Fibroblast of pulmonary artery (primary cell): ENCODE results near the gene RASAL1.

Source experiments
- DNase-seq: peaks from one replicate; pipeline ENCODE4 v3.0.0-alpha.2; 2010; ENCODE audit warnings: low read depth
- H3K4me3 ChIP-seq: replicated peaks from 2 replicates; pipeline ENCODE4 v1.5.1; 2011; ENCODE audit warnings: low read depth, mild to moderate bottlenecking, control low read depth, low read length, moderate library complexity
- TF ChIP-seq, protein P1 (sequence below): IDR thresholded peaks from 2 replicates; pipeline ENCODE4 v1.5.1; 2011; ENCODE audit warnings: mild to moderate bottlenecking, control low read depth, low read length, inconsistent platforms; ENCODE audit errors: missing control alignments

The RASAL1 gene

DNA sequence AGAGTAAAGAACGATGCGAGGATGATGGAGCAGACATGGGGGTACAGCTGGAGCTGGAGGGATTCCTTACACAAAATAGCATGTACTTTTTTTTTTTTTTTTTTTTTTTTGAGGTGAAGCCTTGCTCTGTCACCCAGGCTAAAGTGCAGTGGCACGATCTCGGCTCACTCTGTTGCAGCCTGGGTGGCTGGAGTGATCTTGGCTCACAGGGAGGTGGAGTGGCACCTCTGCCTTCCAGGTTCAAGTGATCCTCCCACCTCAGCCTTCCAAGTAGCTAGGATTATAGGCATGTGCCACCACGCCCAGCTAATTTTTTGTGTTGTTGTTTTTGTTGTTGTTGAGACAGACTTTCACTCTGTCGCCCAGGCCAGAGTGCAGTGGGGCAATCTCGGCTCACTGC, 5.1 kb upstream of the RASAL1 start:
- no peak for DNase-seq
- TF ChIP-seq, protein P1, sequence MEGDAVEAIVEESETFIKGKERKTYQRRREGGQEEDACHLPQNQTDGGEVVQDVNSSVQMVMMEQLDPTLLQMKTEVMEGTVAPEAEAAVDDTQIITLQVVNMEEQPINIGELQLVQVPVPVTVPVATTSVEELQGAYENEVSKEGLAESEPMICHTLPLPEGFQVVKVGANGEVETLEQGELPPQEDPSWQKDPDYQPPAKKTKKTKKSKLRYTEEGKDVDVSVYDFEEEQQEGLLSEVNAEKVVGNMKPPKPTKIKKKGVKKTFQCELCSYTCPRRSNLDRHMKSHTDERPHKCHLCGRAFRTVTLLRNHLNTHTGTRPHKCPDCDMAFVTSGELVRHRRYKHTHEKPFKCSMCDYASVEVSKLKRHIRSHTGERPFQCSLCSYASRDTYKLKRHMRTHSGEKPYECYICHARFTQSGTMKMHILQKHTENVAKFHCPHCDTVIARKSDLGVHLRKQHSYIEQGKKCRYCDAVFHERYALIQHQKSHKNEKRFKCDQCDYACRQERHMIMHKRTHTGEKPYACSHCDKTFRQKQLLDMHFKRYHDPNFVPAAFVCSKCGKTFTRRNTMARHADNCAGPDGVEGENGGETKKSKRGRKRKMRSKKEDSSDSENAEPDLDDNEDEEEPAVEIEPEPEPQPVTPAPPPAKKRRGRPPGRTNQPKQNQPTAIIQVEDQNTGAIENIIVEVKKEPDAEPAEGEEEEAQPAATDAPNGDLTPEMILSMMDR, result no peak
- no peak overlapping the region for H3K4me3 ChIP-seq

DNA sequence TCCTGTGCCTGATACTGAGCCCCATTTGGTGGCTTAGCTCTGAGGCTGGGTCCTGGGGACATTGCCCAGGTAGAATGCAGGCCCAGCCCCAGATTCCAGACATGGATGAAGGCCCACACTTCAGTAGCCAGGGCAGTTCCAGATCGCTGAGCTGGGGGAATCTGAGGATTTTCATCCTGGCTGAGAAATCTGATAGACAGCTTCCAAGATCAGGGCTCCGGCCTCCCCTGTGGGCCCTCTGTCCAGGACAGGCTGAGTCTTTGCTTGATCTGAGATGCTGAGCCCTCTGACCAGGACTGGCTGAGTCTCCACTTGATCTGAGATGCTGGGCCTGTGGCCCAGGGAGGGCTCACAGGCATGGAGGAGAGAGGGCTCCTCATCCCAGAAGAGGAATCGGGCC, 3.3 kb upstream of the RASAL1 start:
- DNase-seq, result no peak
- no peak overlapping the region for H3K4me3 ChIP-seq
- TF ChIP-seq, protein P1, result no peak

DNA sequence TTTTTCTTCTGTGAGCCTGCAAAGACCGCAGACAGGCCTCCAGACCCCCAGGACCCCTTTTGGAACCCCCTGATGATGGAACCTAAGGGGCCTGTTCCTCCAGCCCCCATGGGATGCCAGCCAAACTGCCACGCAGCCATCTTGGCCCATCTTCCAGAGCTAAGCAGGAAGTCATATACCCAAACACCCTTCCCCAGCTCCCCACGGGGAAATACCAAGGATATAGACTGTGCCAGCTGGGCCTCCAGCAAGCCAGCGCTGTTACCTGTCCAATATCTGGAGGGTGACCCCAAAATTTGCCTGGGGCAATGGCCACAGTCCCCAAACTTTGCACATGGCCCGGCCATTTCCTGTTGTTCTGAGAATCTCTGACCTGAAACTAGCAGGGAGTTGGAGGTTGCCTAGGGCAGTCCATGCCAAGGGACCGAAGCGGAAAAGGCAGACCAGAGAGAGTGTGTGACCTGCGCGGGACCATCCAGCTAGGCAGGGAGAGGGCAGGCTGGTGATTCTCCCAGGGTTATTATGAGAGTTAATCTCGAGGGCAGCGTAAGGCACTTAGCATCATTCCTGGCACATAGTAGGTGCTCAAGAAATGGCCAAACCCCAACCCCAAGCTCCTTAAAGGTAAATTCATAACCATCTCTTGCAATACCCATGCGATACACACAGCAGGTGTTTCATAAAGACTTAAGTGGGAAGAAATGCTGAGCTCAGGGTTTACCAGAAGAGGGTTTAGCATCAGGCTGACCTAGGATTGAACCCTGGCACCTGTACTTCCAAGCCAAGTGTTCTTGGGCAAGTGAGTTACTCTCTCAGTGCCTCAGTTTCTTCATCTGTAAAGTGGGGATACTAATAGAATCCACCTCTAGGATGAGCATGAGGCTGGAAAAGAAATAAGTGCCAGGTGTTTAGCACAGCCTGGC, 2.6 kb upstream of the RASAL1 start:
- DNase-seq, result no peak
- H3K4me3 ChIP-seq, result no peak overlapping the region
- TF ChIP-seq, protein P1, result no peak

DNA sequence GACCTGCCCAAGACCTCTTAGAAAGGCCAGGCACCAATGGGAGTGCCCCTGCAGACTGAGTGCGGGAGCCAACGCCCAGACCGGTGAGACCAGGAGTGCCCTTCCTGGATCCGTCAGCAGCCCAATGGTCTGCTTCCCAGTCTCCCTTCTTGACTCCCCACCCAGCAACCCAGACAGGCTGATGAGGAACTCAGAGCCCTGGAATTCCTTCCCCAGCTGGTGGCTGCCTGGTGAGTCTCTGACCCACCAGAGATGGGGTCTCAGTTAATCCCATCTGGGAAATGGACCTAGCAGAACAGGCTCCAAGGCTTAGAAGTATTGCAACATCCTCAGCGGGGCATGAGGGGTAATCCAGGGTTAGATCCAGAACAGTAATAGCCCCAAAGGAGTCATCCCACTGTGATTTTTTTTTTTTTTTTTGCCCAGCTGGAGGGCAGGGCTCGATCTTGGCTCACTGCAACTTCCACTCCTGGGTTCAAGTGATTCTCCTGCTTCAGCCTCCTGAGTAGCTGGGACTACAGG, 1.5 kb upstream of the RASAL1 start:
- DNase-seq, result no peak
- TF ChIP-seq, protein P1, result no peak
- no peak overlapping the region for H3K4me3 ChIP-seq

DNA sequence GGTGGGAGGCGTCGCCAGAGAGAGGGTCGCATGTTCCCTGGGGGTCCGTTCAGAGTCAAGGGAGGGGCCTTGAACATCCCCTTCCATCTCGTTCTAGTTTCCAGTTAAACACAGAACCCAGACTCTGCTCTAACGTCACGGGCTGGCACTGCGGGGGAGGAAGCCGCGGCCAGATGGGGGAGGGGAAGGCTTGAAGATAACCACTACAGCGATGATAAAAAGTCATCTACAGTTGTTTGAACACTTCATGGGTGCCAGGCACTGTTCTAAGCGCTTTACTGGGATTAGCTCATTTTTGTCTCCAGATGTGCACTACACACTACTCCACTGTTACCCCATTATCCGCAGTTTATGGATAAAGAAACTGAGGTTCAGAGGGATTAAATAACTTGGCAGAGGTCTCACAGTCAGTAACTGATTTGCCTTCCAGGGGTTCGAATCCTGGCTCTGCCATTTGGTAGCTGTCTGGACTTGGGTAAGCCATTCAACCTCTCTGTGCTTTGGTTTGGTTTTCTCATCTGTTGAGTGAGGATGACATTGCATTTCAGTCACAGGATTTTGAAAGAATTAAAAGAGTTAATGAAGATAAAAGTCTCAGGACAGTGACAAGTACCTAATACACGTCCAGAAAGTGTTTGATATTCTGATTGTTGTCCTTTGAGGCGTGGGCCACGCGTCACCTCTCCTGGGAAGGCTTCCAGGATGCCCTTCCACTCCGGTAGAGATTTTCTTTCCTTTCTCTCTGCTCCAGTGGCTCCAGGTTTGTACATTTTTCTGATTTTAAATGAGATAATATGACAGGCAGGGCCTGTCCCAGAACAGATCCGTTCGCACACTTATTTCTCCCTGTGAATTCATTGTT, 798 bp upstream of the RASAL1 start:
- no peak overlapping the region for H3K4me3 ChIP-seq
- TF ChIP-seq, protein P1, result no peak
- no peak for DNase-seq

DNA sequence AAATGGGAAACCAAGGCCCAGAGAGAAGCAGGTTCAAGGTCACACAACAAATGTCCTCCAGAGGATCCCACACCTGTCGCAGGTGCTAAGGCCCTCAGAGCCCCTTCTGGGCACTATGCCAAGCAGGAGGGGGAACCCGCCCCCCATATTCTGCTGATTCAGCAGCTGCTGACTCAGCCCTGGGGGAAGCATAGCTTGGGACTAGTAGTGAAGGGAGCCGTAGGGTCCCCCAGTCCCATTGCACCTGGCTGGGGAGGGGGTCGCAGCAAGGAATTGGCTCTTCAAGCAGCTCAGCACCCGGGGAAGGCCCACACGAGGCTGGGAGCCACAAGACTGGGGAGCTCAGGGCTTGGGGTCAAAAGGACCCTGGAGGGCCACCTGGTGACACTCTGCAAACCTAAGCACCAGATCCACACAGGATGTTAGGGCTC, 1.0 kb downstream of the RASAL1 start:
- H3K4me3 ChIP-seq, result no peak overlapping the region
- DNase-seq, result no peak

More for the DNA sequence above, 1.0 kb downstream of the RASAL1 start:
- TF ChIP-seq, protein P1, result no peak
